GM12878 (cell line): ENCODE data around the gene EGFL8. TPM values are rescaled to one million over a fixed set of nuclear protein-coding genes. Genes with fewer than 3 reads are reported as not detected.
A peak's percentile ranks its signal among the peaks of the same experiment; 100 is the strongest.

Source experiments
- ATAC-seq: fragments of 200-7000 bp; cut with Tn5 transposase; 3 replicates; pipeline ENCODE4 v1.9.1; 2020; ENCODE audit warnings: mild to moderate bottlenecking, moderate library complexity
- BruUV-seq: library from RNA; stranded (reverse); fragments of 400-500 nt; replicated peaks from 2 replicates; lab custom pipeline; 2021; lab: Mats Ljungman, UMichigan
- CTCF ChIA-PET: fragments of 300-600 bp; sonication (Branson Sonifier 250); formaldehyde crosslinking; extraction: SDS; loops from one replicate; lab custom pipeline; 2021; ENCODE audit warnings: inconsistent platforms; lab: Yijun Ruan, JAX
- POLR2A ChIA-PET: fragments of 350-600 bp; formaldehyde crosslinking; extraction: SDS; loops from one replicate; lab custom pipeline; 2021; ENCODE audit warnings: inconsistent platforms; lab: Charles Lee
- RAD21 ChIA-PET: fragments of 300-600 bp; sonication (Branson Sonifier 250); formaldehyde crosslinking; loops from one replicate; lab custom pipeline; 2023; ENCODE audit warnings: antibody characterized with exemption; ENCODE audit not compliant: unreplicated experiment; lab: Charles Lee
- SMC1A ChIA-PET: fragments of 300-600 bp; sonication (Branson Sonifier 250); formaldehyde crosslinking; loops from one replicate; lab custom pipeline; 2023; ENCODE audit not compliant: unreplicated experiment, uncharacterized antibody; lab: Charles Lee
- DNase-seq: peaks from one replicate; pipeline ENCODE4 v3.0.0-alpha.2; 2011; ENCODE audit warnings: low read depth, low spot score
- FAIRE-seq: peaks from 3 replicates; lab custom pipeline; 2011; peaks lifted over from hg19 to GRCh38; lab: Jason Lieb, UNC
- H2AFZ ChIP-seq: 2 replicates; pipeline ENCODE4 v1.6.0; 2011; ENCODE audit warnings: low read depth, low read length, control low read depth; ENCODE audit not compliant: control insufficient read depth
- H3K27ac ChIP-seq: 2 replicates; pipeline ENCODE4 v1.5.1; 2011; ENCODE audit warnings: control low read depth; ENCODE audit not compliant: control insufficient read depth, insufficient read depth
- H3K27me3 ChIP-seq, 2 experiments: replicated peaks in 1 of 2; 2 replicates each; pipeline versions ENCODE4 v1.6.0 to v1.6.1; 2011; ENCODE audit warnings: low read length in 1 of 2; ENCODE audit not compliant: control insufficient read depth in 2 of 2, insufficient read depth in 2 of 2
- H3K36me3 ChIP-seq, 2 experiments: 2 replicates each; pipeline ENCODE4 v1.5.1; 2011; ENCODE audit warnings: low read length in 1 of 2; ENCODE audit not compliant: control insufficient read depth in 2 of 2, insufficient read depth in 2 of 2
- H3K4me1 ChIP-seq: 2 replicates; pipeline ENCODE4 v1.6.1; 2011; ENCODE audit warnings: mild to moderate bottlenecking, low read length, moderate library complexity, mixed read lengths; ENCODE audit not compliant: control insufficient read depth, insufficient read depth
- H3K4me2 ChIP-seq: 2 replicates; pipeline ENCODE4 v1.6.0; 2011; ENCODE audit warnings: control low read depth; ENCODE audit not compliant: control insufficient read depth, insufficient read depth
- H3K4me3 ChIP-seq: fragments of 200-600 bp; sonication (generic); 2 replicates; pipeline ENCODE4 v1.5.1; 2016
- H3K79me2 ChIP-seq: 2 replicates; pipeline ENCODE4 v1.6.0; 2011; ENCODE audit warnings: low read length; ENCODE audit not compliant: control insufficient read depth, insufficient read depth
- H3K9ac ChIP-seq: 2 replicates; pipeline ENCODE4 v1.8.0; 2011; ENCODE audit warnings: low read length, control low read depth, mixed read lengths; ENCODE audit not compliant: control insufficient read depth, insufficient read depth
- H3K9me3 ChIP-seq: replicated peaks from 3 replicates; pipeline ENCODE4 v1.5.1; 2011; ENCODE audit warnings: mild to moderate bottlenecking, low read length; ENCODE audit not compliant: control insufficient read depth, insufficient read depth
- H4K20me1 ChIP-seq: 2 replicates; pipeline ENCODE4 v1.6.0; 2011; ENCODE audit not compliant: control insufficient read depth, insufficient read depth
- RB1 ChIP-seq: fragments of 450-650 bp; formaldehyde crosslinking; IDR thresholded peaks from 2 replicates; pipeline ENCODE4 v1.6.1; 2017; ENCODE audit warnings: mild to moderate bottlenecking, borderline replicate concordance
- SPI1 ChIP-seq: IDR thresholded peaks from 2 replicates; pipeline ENCODE4 v1.6.1; 2011; ENCODE audit warnings: low read depth, mild to moderate bottlenecking, low read length, moderate library complexity, borderline replicate concordance; ENCODE audit not compliant: insufficient read depth
- SUPT20H ChIP-seq: IDR thresholded peaks from 2 replicates; pipeline ENCODE4 v1.6.1; 2011; ENCODE audit warnings: low read depth, mild to moderate bottlenecking, low read length, moderate library complexity, borderline replicate concordance; ENCODE audit not compliant: control insufficient read depth
- TBL1XR1 ChIP-seq: IDR thresholded peaks from 2 replicates; pipeline ENCODE4 v1.6.1; 2012; ENCODE audit warnings: low read depth, low read length, improper control_type of control experiment
- ZSCAN29 ChIP-seq: fragments of 450-650 bp; IDR thresholded peaks from 2 replicates; pipeline ENCODE4 v1.6.1; 2017; ENCODE audit warnings: mild to moderate bottlenecking, moderate library complexity
- WGBS: methylation state at CpG from one replicate; pipeline ENCODE4 v1.1.6; 2016; ENCODE audit warnings: low lambda C conversion rate; ENCODE audit not compliant: insufficient replicate concordance, insufficient coverage; ENCODE audit errors: missing lambda C conversion rate; 5-methylcytosine and 5-hydroxymethylcytosine counted together
- in situ Hi-C: fragments of 300-500 bp; cut with MboI; formaldehyde crosslinking; loops from 9 replicates; pipeline ENCODE4 v1.14.3; 2018; ENCODE audit warnings: mixed read lengths
- intact Hi-C: fragments of 100-400 bp; cut with micrococcal nuclease; formaldehyde crosslinking; loops from one replicate; pipeline ENCODE4 v1.14.2; 2022; ENCODE audit not compliant: unreplicated experiment
- polyA plus RNA-seq, 11 experiments: library from polyadenylated mRNA; depleted of rRNA in 4 of 11; unstranded in 6 of 11; stranded (reverse) in 5 of 11; fragments of >200 nt; fragmentation: Nextera tagmentation in 4 of 11; fragmentation: Illumina TruSeq in 1 of 11; extraction: Ambion mirVana in 4 of 11; extraction: Trizol in 1 of 11; gene quantifications; 1 replicate in 1 of 11; 2 replicates in 10 of 11; pipeline versions ENCODE4 v1.2.1 to v1.2.3, GENCODE V29; 2011 to 2016; ENCODE audit warnings: inconsistent platforms in 2 of 11, missing spikeins in 2 of 11, low read depth in 1 of 11
- total RNA-seq, 4 experiments: library from RNA; depleted of rRNA in 3 of 4; stranded (reverse); fragments of >200 nt in 3 of 4; fragmentation: Illumina TruSeq in 1 of 4; extraction: Trizol in 1 of 4; gene quantifications; 2 replicates each; pipeline versions ENCODE4 v1.2.1 to v1.2.3, GENCODE V29; 2013 to 2021
- TF ChIP-seq, protein P1 (sequence below): fragments of 450-650 bp; IDR thresholded peaks from 2 replicates; pipeline ENCODE4 v1.6.1; 2016; ENCODE audit warnings: mild to moderate bottlenecking, moderate library complexity, borderline replicate concordance

EGFL8 gene
- total and polyA plus RNA-seq, 10 of the 15 experiments (the other 5 are each of a cell fraction or from before 2014, with no cell fraction given), result 0.07 to 3.5 (median 1.4) TPM

DNA sequence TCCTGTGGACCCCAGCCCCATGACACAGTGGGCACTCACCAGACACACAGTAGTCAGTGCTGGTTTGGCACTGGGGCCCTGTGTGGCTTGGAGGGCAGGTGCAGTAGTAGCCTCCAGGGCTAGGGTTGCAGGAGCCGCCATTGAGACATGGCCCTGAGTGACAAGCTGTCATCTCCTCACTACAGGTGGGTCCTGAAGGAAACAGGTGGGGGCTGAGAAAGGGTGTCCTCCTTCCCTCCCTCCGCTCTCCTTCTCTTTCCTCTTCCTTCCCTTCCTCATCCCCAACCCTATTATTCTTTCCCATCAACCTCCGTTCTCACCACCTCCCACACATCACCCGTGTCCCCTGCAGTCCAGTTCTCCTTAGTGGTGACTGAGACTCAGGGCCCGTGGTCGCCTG, 49.3 kb downstream of the EGFL8 start (continued):
- TF ChIP-seq, protein P1, sequence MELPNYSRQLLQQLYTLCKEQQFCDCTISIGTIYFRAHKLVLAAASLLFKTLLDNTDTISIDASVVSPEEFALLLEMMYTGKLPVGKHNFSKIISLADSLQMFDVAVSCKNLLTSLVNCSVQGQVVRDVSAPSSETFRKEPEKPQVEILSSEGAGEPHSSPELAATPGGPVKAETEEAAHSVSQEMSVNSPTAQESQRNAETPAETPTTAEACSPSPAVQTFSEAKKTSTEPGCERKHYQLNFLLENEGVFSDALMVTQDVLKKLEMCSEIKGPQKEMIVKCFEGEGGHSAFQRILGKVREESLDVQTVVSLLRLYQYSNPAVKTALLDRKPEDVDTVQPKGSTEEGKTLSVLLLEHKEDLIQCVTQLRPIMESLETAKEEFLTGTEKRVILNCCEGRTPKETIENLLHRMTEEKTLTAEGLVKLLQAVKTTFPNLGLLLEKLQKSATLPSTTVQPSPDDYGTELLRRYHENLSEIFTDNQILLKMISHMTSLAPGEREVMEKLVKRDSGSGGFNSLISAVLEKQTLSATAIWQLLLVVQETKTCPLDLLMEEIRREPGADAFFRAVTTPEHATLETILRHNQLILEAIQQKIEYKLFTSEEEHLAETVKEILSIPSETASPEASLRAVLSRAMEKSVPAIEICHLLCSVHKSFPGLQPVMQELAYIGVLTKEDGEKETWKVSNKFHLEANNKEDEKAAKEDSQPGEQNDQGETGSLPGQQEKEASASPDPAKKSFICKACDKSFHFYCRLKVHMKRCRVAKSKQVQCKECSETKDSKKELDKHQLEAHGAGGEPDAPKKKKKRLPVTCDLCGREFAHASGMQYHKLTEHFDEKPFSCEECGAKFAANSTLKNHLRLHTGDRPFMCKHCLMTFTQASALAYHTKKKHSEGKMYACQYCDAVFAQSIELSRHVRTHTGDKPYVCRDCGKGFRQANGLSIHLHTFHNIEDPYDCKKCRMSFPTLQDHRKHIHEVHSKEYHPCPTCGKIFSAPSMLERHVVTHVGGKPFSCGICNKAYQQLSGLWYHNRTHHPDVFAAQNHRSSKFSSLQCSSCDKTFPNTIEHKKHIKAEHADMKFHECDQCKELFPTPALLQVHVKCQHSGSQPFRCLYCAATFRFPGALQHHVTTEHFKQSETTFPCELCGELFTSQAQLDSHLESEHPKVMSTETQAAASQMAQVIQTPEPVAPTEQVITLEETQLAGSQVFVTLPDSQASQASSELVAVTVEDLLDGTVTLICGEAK, result no peak
- TF ChIP-seq TBL1XR1, result no peak
- TF ChIP-seq SUPT20H, result no peak
- TF ChIP-seq RB1, result no peak
- no peak for TF ChIP-seq ZSCAN29

DNA sequence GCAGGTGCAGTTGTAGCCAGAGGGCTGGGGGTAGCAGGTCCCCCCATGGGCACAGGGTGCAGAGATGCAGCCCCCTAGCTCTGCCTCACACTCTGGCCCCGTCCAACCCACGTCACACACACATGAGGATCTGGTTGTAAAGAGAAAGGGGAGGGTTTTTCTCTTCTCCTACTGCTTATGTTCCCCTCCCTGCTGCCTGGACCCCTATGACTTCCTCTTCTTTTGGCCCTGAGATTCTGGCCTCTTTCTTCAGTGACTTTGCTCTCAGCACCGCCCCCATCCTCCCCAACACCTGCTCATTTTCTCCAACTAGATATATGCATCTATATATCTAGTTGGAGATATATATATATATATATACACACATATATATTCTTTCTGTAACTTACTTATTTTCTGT, 49.7 kb downstream of the EGFL8 start:
- in situ Hi-C loops, result no loop called here

More for the DNA sequence above, 49.7 kb downstream of the EGFL8 start:
- TF ChIP-seq SPI1, result 0 out of 2 replicates have a peak, but pooled peaks have one; percentile 3
- no peak for TF ChIP-seq SUPT20H
- TF ChIP-seq, all 136 proteins: peak for 1
- Histone ChIP-seq H3K27ac (no peak overlapping the region), H3K4me1 (no peaks in the 10 kb centered on the region), H3K79me2 (no peaks in the 10 kb centered on the region), H3K4me2 (no peak overlapping the region), H4K20me1 (no peaks in the 10 kb centered on the region), H3K36me3 (no peaks in the 10 kb centered on the region), H3K9me3 (no peaks in the 10 kb centered on the region), H3K4me3 (no peak overlapping the region), H2AFZ (no peak overlapping the region), H3K27me3 (peaks cover 2 to 3% of the 10 kb centered on the region in 2 experiments; a peak in 3 of 4 replicates), H3K9ac (no peak overlapping the region)
- 3% methylated on average over 3 of the region's 3 CpGs for WGBS
- DNase-seq (no peak), ATAC-seq (no peak), FAIRE-seq (no peak)
- ChIA-PET POLR2A (no interaction called here), RAD21 (no interaction called here), SMC1A (no interaction called here), CTCF (interaction anchor here (0.6 kb wide), 1 partner anchor 11 kb away, joined by 4 read pairs; no protein-coding TSS in a partner anchor)
- intact Hi-C loops, result no loop called here
- BruUV-seq, result no TSS peak
